Body of pancreas (tissue), 4 donors: ENCODE measurements around the gene SEPHS1.

Source experiments
- CTCF ChIP-seq, 7 experiments: fragments of 450-650 bp in 4 of 7; fragments of 200-600 bp in 3 of 7; sonication (generic) in 3 of 7; IDR thresholded peaks; one replicate each; pipeline ENCODE4 v1.5.1; 2016 to 2019; ENCODE audit warnings: antibody characterized with exemption in 7 of 7
- POLR2A ChIP-seq, 3 donors: fragments of 450-650 bp; IDR thresholded peaks; one replicate each; pipeline ENCODE4 v1.6.1; 2016; ENCODE audit warnings: antibody characterized with exemption in 3 of 3, mild to moderate bottlenecking in 2 of 3

DNA sequence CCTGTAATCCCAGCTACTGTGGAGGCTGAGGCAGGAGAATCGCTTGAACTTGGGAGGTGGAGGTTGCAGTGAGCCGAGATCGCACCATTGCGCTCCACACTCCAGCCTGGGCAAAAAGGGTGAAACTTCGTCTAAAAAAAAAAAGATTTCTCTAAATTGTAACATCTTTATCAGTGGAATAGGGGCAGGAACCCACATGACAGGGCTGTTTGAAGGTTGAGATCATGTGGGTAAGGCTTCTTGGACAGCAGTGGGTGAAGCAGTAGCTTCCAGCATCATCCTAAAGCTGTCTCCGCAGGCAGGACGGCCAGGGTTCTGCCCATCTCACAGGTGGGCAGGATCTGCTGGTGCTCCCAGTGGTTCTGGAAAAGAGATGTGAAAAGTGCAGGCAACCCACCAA lies 37.9 kb upstream of the SEPHS1 start:
- no peak for TF ChIP-seq POLR2A (IDR thresholded peaks at IDR 0.05)
- no peak for TF ChIP-seq CTCF (IDR thresholded peaks at IDR 0.05)
